DOHH2 (cell line): Measurements from ENCODE around the gene ITGAV.

Experiments
- EZH2phosphoT487 ChIP-seq: fragments of 200-600 bp; sonication (generic); IDR thresholded peaks from 2 replicates; pipeline ENCODE4 v1.6.1; 2017; ENCODE audit warnings: borderline replicate concordance, mild to moderate bottlenecking, antibody characterized with exemption, low read length, moderate library complexity, mixed read lengths
- TF ChIP-seq, protein P1 (sequence below): fragments of 200-600 bp; sonication (generic); IDR thresholded peaks from one replicate; pipeline ENCODE4 v1.5.1; 2014; ENCODE audit warnings: antibody characterized with exemption, mild to moderate bottlenecking, low read depth, low read length; ENCODE audit not compliant: poor library complexity, severe bottlenecking

DNA sequence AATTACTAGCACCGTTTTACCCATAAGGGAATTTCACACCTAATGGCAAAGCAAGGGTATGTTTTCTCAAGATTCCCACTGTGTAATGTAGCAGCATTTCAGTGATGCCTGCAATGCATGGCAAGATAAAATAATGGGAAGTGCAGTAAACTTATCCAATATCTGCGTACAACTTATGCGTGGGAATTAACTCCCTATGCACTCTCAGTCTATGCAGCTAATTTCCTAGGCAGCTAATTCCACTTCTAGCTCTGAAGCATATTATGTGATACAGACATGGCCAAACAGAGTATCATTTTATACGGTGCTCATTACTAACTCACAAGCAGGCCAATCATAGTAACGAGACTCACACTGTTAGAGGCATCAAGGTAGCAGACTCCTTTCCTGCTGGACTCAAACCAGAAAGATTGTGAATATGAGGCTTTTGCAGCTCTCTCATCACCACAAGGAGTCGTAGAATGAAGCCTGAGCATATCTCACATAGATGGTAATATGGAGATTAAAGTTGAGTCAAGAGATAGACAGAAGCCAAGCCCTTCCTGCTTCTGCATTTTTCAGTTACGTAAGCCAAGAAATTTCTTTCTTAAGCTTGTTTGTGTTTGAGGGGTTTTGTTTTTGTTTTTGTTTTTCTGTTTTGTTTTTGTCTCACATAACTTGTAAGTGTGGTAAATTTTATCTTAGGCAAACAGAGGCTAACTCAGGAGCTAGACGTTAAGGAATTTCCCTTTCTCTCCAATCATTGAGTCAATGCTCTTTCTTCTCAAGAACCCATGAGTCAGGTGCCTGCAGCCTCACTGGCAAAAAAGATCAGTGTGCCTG lies 34.8 kb upstream of the ITGAV start:
- TF ChIP-seq, protein P1, sequence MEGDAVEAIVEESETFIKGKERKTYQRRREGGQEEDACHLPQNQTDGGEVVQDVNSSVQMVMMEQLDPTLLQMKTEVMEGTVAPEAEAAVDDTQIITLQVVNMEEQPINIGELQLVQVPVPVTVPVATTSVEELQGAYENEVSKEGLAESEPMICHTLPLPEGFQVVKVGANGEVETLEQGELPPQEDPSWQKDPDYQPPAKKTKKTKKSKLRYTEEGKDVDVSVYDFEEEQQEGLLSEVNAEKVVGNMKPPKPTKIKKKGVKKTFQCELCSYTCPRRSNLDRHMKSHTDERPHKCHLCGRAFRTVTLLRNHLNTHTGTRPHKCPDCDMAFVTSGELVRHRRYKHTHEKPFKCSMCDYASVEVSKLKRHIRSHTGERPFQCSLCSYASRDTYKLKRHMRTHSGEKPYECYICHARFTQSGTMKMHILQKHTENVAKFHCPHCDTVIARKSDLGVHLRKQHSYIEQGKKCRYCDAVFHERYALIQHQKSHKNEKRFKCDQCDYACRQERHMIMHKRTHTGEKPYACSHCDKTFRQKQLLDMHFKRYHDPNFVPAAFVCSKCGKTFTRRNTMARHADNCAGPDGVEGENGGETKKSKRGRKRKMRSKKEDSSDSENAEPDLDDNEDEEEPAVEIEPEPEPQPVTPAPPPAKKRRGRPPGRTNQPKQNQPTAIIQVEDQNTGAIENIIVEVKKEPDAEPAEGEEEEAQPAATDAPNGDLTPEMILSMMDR: no peak
- TF ChIP-seq EZH2phosphoT487: no peak
